Endothelial cell of umbilical vein (primary cell): ENCODE results near the gene TSC22D3. TPM values are rescaled to one million over a fixed set of nuclear protein-coding genes. Genes with fewer than 3 reads are reported as not detected.
A peak's percentile ranks its signal among the peaks of the same experiment; 100 is the strongest.
"Not testable (repeated sequence)": the region's sequence is repeated elsewhere in the genome, so short reads cannot be mapped to it uniquely, and the experiment has no call there.

Experiments
- BruUV-seq: library from RNA; stranded (reverse); fragments of 400-500 nt; replicated peaks from 2 replicates; lab custom pipeline; 2021; lab: Mats Ljungman, UMichigan
- CTCF ChIA-PET: fragments of 300-600, 350-600 bp; sonication (Branson Sonifier 250); formaldehyde crosslinking; loops from one replicate; lab custom pipeline; 2021; ENCODE audit warnings: antibody characterized with exemption, inconsistent platforms; lab: Charles Lee
- POLR2A ChIA-PET: fragments of 300-600, 350-600 bp; sonication (Branson Sonifier 250); formaldehyde crosslinking; loops from one replicate; lab custom pipeline; 2021; ENCODE audit warnings: antibody characterized with exemption, inconsistent platforms; lab: Charles Lee
- DNase-seq: peaks from one replicate; pipeline ENCODE4 v3.0.0-alpha.2; 2011; ENCODE audit warnings: low read depth, low spot score
- FAIRE-seq: peaks from 2 replicates; lab custom pipeline; 2011; peaks lifted over from hg19 to GRCh38; lab: Jason Lieb, UNC
- H2AFZ ChIP-seq: 2 replicates; pipeline ENCODE4 v1.6.0; 2012; ENCODE audit warnings: low read depth, low read length, control low read depth, inconsistent platforms
- H3K27ac ChIP-seq: 2 replicates; pipeline ENCODE4 v1.5.1; 2011; ENCODE audit warnings: low read depth, mild to moderate bottlenecking, control low read depth, low read length, moderate library complexity; ENCODE audit not compliant: insufficient read depth
- H3K27me3 ChIP-seq, 2 experiments: 2 replicates each; pipeline versions ENCODE4 v1.6.0 to v1.6.1; 2011; ENCODE audit warnings: low read length in 2 of 2, mixed read lengths in 1 of 2; ENCODE audit not compliant: control insufficient read depth in 2 of 2, insufficient read depth in 2 of 2
- H3K36me3 ChIP-seq, 2 experiments: 2 replicates in 1 of 2; 3 replicates in 1 of 2; pipeline ENCODE4 v1.5.1; 2011; ENCODE audit warnings: low read length in 2 of 2, mild to moderate bottlenecking in 1 of 2, moderate library complexity in 1 of 2; ENCODE audit not compliant: control insufficient read depth in 2 of 2, insufficient read depth in 2 of 2; ENCODE audit errors: extremely low read depth in 1 of 2
- H3K4me1 ChIP-seq: 3 replicates; pipeline ENCODE4 v1.5.1; 2011; ENCODE audit warnings: mild to moderate bottlenecking, low read length; ENCODE audit not compliant: control insufficient read depth, insufficient read depth; ENCODE audit errors: extremely low read depth
- H3K4me2 ChIP-seq: 2 replicates; pipeline ENCODE4 v1.6.1; 2011; ENCODE audit warnings: low read length, control low read depth, mixed read lengths; ENCODE audit not compliant: insufficient read depth
- H3K4me3 ChIP-seq, 3 experiments: fragments of 200-600 bp in 1 of 3; sonication (generic), shearing (Covaris generic) in 1 of 3; replicated peaks in 1 of 3; 2 replicates each; pipeline ENCODE4 v1.5.1; 2011 to 2016; ENCODE audit warnings: control low read depth in 3 of 3, low read length in 3 of 3, mild to moderate bottlenecking in 2 of 3, inconsistent platforms in 1 of 3, low read depth in 1 of 3, moderate library complexity in 1 of 3; ENCODE audit not compliant: insufficient read depth in 1 of 3
- H3K79me2 ChIP-seq: 2 replicates; pipeline ENCODE4 v1.6.0; 2012; ENCODE audit warnings: low read length, inconsistent platforms; ENCODE audit not compliant: control insufficient read depth, insufficient read depth
- H3K9ac ChIP-seq: replicated peaks from 2 replicates; pipeline ENCODE3; 2011; ENCODE audit warnings: low read length, control low read depth; ENCODE audit not compliant: insufficient read depth; ENCODE audit errors: extremely low read depth
- H3K9me1 ChIP-seq: replicated peaks from 3 replicates; pipeline ENCODE4 v1.6.0; 2011; ENCODE audit warnings: mild to moderate bottlenecking, low read length; ENCODE audit not compliant: control insufficient read depth, insufficient read depth; ENCODE audit errors: extremely low read depth
- H3K9me3 ChIP-seq: replicated peaks from 2 replicates; pipeline ENCODE4 v1.5.1; 2012; ENCODE audit warnings: low read length, inconsistent platforms; ENCODE audit not compliant: control insufficient read depth, insufficient read depth
- H4K20me1 ChIP-seq: replicated peaks from 2 replicates; pipeline ENCODE3; 2011; ENCODE audit warnings: mild to moderate bottlenecking, low read length; ENCODE audit not compliant: control insufficient read depth, insufficient read depth; ENCODE audit errors: extremely low read depth
- CTCF ChIP-seq, 2 donors: IDR thresholded peaks; 1 replicate in 1 of 2; 2 replicates in 1 of 2; pipeline ENCODE4 v1.5.1; 2011; ENCODE audit warnings: low read length in 2 of 2, mild to moderate bottlenecking in 2 of 2, moderate library complexity in 2 of 2, control low read depth in 1 of 2, inconsistent platforms in 1 of 2, low read depth in 1 of 2; ENCODE audit not compliant: insufficient read depth in 1 of 2; ENCODE audit errors: extremely low read depth in 1 of 2
- EZH2 ChIP-seq: IDR thresholded peaks from 2 replicates; pipeline ENCODE4 v1.6.1; 2012; ENCODE audit warnings: borderline replicate concordance, low read depth, mild to moderate bottlenecking, moderate library complexity, low read length, inconsistent platforms; ENCODE audit not compliant: severe bottlenecking
- FOS ChIP-seq: IDR thresholded peaks from 2 replicates; pipeline ENCODE4 v1.6.1; 2011; ENCODE audit warnings: mild to moderate bottlenecking, low read length, moderate library complexity, borderline replicate concordance; ENCODE audit not compliant: insufficient read depth
- GATA2 ChIP-seq: IDR thresholded peaks from 2 replicates; pipeline ENCODE4 v1.7.0; 2011; ENCODE audit warnings: low read depth, mild to moderate bottlenecking, moderate library complexity, mixed read lengths, low read length; ENCODE audit not compliant: insufficient read length, insufficient read depth
- JUN ChIP-seq: IDR thresholded peaks from 2 replicates; pipeline ENCODE4 v1.6.1; 2011; ENCODE audit warnings: borderline replicate concordance, low read depth; ENCODE audit not compliant: insufficient read length, insufficient read depth
- MAX ChIP-seq: IDR thresholded peaks from 2 replicates; pipeline ENCODE4 v1.6.1; 2011; ENCODE audit not compliant: insufficient read depth, insufficient read length
- MYC ChIP-seq: IDR thresholded peaks from one replicate; pipeline ENCODE4 v1.6.1; 2011; ENCODE audit warnings: mild to moderate bottlenecking, low read depth, low read length
- POLR2A ChIP-seq: IDR thresholded peaks from 2 replicates; pipeline ENCODE4 v1.6.1; 2012; ENCODE audit warnings: low read depth, mild to moderate bottlenecking, control low read depth, low read length
- POLR2AphosphoS5 ChIP-seq: IDR thresholded peaks from 2 replicates; pipeline ENCODE4 v1.6.1; 2012; ENCODE audit warnings: low read depth, mild to moderate bottlenecking, control low read depth, low read length, moderate library complexity; ENCODE audit not compliant: insufficient read depth
- dilution Hi-C: fragments of 300-500 bp; cut with MboI; formaldehyde crosslinking; loops from one replicate; pipeline ENCODE4 v1.15.0; 2019; ENCODE audit warnings: low sequenced_read_pairs; ENCODE audit not compliant: extremely low pct_ligation_motif_present
- intact Hi-C: fragments of 100-400 bp; cut with micrococcal nuclease; formaldehyde crosslinking; loops from one replicate; pipeline ENCODE4 v1.10.0; 2022
- polyA plus RNA-seq, 4 experiments: library from polyadenylated mRNA; depleted of rRNA in 3 of 4; stranded (reverse) in 3 of 4; unstranded in 1 of 4; fragments of >200 nt; gene quantifications; 2 replicates each; pipeline versions ENCODE4 v1.2.1 to v1.2.3, GENCODE V29; 2011 to 2012; ENCODE audit warnings: missing spikeins in 1 of 4
- total RNA-seq: library from RNA; stranded (reverse); gene quantifications from 2 replicates; pipeline ENCODE4 v1.2.3, GENCODE V29; 2021

Gene TSC22D3
- total and polyA plus RNA-seq, 2 donors (not counting 3 experiments of a cell fraction or from before 2014, with no cell fraction given), result 21.1 to 37.4 TPM

GRCh38 chrX:107686026-107686425 is 89.6 kb downstream of the TSC22D3 start:
- Histone ChIP-seq H3K27me3 (no peaks in the 10 kb centered on the region), H3K36me3 (no peaks in the 10 kb centered on the region), H4K20me1 (no peaks in the 10 kb centered on the region), H3K4me2 (peak overlapping the region; percentile 57), H3K4me3 (no peak overlapping the region), H2AFZ (no peak overlapping the region), H3K4me1 (peaks cover 41% of the 10 kb centered on the region), H3K27ac (peak overlapping the region; percentile 38), H3K9ac (no peak overlapping the region), H3K9me3 (no peaks in the 10 kb centered on the region), H3K9me1 (no peaks in the 10 kb centered on the region), H3K79me2 (no peaks in the 10 kb centered on the region)
- DNase-seq (no peak), FAIRE-seq (peak; percentile 59)
- TF ChIP-seq FOS (no peak), GATA2 (no peak), POLR2AphosphoS5 (no peak), POLR2A (no peak), EZH2 (no peak), MAX (no peak), JUN (no peak), MYC (no peak), CTCF (IDR thresholded peaks at IDR 0.05; ENCODE audit: extremely low read depth in 1 of 2, insufficient read depth in 1 of 2, low read depth in 1 of 2, low read length in 2 of 2) (no peak)
- ChIA-PET POLR2A (no interaction called here), CTCF (interaction anchor here (1.4 to 4.2 kb wide), 4 partner anchors 12 to 91 kb away, joined by 4 to 34 read pairs (median 12); partner anchors contain the start of gene NCBP2L)
- intact Hi-C loops (loop anchor here (2.0 kb wide), 1 partner anchor 15 kb away; no protein-coding TSS in a partner anchor), dilution Hi-C loops (no loop called here)
- no TSS peak for BruUV-seq

DNA sequence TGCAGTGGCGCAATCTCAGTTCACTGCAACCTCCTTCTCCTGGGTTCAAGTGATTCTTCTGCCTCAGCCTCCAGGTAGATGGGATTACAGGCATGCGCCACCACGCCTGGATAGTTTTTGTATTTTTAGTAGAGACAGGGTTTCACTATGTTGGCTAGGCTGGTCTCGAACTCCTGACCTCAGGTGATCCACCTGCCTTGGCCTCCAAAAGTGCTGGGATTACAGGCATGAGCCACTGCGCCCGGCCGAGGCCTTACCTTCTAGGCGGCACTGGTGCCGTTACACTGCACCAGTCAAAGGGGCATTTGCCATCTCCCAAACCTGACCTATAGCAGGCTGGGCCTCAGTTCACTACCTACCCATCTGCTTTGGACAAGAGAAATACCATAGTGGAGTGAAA is 90.0 kb downstream of the TSC22D3 start:
- H3K79me2 ChIP-seq, H3K36me3 ChIP-seq, FAIRE-seq, H3K4me3 ChIP-seq, H4K20me1 ChIP-seq, DNase-seq, H3K9me3 ChIP-seq, H3K9me1 ChIP-seq, H2AFZ ChIP-seq, H3K27me3 ChIP-seq, H3K4me2 ChIP-seq, dilution Hi-C loops, H3K9ac ChIP-seq: not testable (repeated sequence)
- Histone ChIP-seq H3K4me1 (peaks cover 41% of the 10 kb centered on the region), H3K27ac (peak overlapping the region; percentile 14)
- ChIA-PET CTCF (interaction anchor here (0.7 to 4.2 kb wide), 4 partner anchors 27 to 92 kb away, joined by 4 to 34 read pairs (median 5); partner anchors contain the start of genes NCBP2L and TSC22D3), POLR2A (interaction anchor here (0.6 kb wide), 1 partner anchor 492 kb away, joined by 3 read pairs; no protein-coding TSS in a partner anchor)
- TSS peak; percentile 54 for BruUV-seq
- intact Hi-C loops, result loop anchor here (1.0 kb wide), 2 partner anchors 8 to 26 kb away; no protein-coding TSS in a partner anchor
